ENCODE measurements around the gene SPAG16.

The SPAG16 gene

DNA sequence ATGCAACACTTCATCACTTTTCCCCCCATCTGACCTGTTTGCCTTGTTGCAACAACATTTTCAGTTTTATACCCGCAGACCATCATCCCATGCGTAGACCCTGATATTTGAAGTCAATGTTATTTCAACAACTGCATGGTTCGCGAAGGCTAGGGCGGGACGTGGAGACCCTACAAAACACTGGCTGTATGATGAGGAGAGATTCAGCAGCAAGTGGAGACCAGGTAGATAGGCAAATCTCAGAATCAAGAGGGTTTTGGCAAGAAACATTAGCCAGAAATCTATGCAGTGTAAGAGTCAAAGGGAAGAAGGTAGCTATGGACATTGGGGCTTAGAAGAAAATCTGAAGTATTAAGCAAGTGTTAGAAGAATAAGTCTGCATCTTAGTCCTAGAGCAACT, 42.4 kb upstream of the SPAG16 start:
- TF ChIP-seq MYC (IDR thresholded peaks at IDR 0.05; ENCODE audit: low read depth, low read length) (no peak), POLR2A (IDR thresholded peaks at IDR 0.05; ENCODE audit: extremely low read depth, insufficient read length) (no peak)
- TF ChIP-seq, protein P1, sequence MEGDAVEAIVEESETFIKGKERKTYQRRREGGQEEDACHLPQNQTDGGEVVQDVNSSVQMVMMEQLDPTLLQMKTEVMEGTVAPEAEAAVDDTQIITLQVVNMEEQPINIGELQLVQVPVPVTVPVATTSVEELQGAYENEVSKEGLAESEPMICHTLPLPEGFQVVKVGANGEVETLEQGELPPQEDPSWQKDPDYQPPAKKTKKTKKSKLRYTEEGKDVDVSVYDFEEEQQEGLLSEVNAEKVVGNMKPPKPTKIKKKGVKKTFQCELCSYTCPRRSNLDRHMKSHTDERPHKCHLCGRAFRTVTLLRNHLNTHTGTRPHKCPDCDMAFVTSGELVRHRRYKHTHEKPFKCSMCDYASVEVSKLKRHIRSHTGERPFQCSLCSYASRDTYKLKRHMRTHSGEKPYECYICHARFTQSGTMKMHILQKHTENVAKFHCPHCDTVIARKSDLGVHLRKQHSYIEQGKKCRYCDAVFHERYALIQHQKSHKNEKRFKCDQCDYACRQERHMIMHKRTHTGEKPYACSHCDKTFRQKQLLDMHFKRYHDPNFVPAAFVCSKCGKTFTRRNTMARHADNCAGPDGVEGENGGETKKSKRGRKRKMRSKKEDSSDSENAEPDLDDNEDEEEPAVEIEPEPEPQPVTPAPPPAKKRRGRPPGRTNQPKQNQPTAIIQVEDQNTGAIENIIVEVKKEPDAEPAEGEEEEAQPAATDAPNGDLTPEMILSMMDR (IDR thresholded peaks at IDR 0.05; ENCODE audit: low read depth, low read length), result no peak
- TF ChIP-seq, protein P2, sequence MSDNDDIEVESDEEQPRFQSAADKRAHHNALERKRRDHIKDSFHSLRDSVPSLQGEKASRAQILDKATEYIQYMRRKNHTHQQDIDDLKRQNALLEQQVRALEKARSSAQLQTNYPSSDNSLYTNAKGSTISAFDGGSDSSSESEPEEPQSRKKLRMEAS (IDR thresholded peaks at IDR 0.05; ENCODE audit: low read depth, low read length), result no peak
- DNase-seq (ENCODE audit: low read depth), result no peak
- H3K4me3 ChIP-seq (ENCODE audit: low read depth, low read length), result no peak overlapping the region

DNA sequence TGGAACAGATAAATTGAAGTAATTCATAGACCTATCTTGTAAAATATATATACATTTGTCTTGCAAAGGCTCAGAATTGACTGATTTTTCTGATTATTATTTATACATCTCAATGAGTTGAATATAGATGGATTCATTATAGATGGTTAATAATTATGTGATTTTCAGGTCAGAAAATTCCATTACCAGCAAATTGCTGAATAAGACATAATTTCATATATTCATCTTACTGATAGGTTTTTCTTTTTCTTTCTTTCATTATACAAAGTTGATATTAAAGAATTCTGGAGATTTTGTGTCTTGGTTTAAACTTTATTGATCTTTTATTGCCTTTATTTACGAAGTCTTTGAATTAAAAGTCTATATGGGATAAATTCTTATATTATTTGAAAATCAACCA, 41.6 kb upstream of the SPAG16 start:
- H3K4me3 ChIP-seq (ENCODE audit: low read depth, low read length), result no peak overlapping the region
- TF ChIP-seq MYC (IDR thresholded peaks at IDR 0.05; ENCODE audit: low read depth, low read length), result no peak
- no peak for DNase-seq (ENCODE audit: low read depth)

DNA sequence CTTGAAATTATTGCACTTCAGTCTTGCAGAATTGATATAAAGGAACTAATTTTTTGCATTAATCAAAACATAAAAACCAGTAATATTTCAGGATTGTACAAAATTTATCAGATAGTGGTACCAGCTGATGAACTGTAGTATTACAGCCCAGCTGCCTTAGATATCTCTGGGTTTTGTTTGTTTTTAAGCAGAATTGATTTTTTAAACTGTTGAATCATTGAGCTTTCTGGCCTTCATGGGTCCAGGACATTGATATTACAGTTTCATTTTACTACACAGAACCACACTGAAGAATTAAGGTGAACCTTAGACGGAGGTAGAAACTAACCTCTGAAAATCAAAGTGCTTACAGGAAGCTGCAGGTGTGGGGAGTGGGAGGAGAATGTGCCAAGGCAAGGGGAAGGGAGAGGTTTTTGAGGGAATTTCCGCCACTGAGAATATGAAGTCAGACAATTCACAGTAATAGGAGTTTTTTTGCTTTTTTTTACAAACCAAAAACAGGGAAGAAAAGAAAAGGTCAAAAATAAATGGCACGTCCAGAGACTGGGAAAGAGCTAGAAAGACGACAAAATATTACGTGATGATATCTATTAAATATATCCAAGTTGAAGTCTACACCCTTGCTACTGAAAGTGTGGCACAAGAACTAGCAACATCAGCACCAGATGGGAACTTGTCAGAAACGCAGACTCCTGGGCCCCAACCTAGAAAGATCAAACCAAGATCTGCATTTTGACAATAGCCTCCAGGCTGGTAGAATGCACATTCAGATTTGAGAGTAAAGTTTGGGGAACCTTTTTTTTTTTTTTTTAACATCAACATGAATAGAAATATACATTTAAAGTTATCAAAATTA, 40.8 kb upstream of the SPAG16 start:
- DNase-seq (ENCODE audit: low read depth), result no peak
- no peak overlapping the region for H3K4me3 ChIP-seq (ENCODE audit: low read depth, low read length)
- TF ChIP-seq, protein P1 (IDR thresholded peaks at IDR 0.05; ENCODE audit: low read depth, low read length), result no peak
- no peak for TF ChIP-seq MYC (IDR thresholded peaks at IDR 0.05; ENCODE audit: low read depth, low read length)
- TF ChIP-seq, protein P2 (IDR thresholded peaks at IDR 0.05; ENCODE audit: low read depth, low read length), result no peak
- TF ChIP-seq POLR2A (IDR thresholded peaks at IDR 0.05; ENCODE audit: extremely low read depth, insufficient read length), result no peak

DNA sequence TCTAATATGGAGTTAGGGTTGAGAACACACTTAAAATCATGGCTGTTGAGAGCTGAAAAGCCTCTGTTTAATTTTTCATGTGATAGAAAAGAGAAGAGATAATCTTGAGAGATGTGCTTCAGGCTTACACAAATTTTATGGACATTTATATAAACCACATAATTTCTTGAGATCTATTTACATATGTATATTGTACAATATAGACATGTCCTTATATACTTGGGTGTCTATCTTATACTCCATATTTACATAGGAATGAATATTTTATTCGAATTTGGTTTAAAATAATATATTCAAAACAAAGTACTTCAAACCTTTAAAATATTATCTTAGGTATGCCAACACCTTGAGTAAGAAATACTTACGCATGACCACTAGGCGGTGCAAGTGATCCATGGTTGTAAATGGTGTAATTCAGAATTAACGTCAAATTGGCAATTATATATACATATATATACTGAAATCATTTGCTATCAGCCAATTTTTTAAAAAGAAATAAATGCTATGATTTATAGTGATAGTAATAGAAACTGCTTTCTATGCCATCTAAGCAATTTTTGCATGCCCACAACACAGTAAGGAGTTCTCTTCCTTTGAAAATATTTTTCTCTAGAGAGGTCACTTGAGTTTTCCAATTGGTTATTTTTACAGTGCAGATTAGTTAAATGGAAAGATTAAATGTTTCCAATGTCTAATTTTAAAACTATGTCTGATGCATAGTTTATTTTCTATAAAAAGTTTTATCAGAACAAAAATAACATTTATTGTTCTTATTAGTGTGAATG, 37.6 kb upstream of the SPAG16 start:
- DNase-seq (ENCODE audit: low read depth), result peak; percentile 60

DNA sequence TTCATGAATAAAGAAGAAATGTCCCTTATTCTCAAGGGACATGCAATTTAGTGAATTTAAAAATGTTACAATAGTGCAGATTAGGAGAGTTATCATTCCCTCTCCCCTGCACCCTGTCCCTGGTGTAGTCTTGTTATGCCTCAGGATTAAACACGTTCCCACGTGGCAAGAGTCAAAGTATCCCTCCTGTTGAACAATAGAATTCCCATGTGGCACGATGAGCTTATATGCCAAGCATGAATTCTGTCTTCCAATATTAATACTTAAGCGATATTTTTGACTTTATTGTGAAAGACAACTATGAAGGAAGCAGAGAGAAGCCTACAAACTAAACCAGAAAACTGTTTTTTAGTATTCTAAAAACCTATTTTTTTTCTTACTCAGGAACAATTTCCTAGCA, 36.7 kb upstream of the SPAG16 start:
- no peak for DNase-seq (ENCODE audit: low read depth)
- H3K4me3 ChIP-seq (ENCODE audit: low read depth, low read length), result no peak overlapping the region
- TF ChIP-seq, protein P1 (IDR thresholded peaks at IDR 0.05; ENCODE audit: low read depth, low read length), result no peak
- TF ChIP-seq MYC (IDR thresholded peaks at IDR 0.05; ENCODE audit: low read depth, low read length) (no peak), POLR2A (IDR thresholded peaks at IDR 0.05; ENCODE audit: extremely low read depth, insufficient read length) (no peak)
- TF ChIP-seq, protein P2 (IDR thresholded peaks at IDR 0.05; ENCODE audit: low read depth, low read length), result no peak

More for the DNA sequence above, 37.6 kb upstream of the SPAG16 start:
- no peak overlapping the region for H3K4me3 ChIP-seq (ENCODE audit: low read depth, low read length)
- TF ChIP-seq, protein P1 (IDR thresholded peaks at IDR 0.05; ENCODE audit: low read depth, low read length), result peak; percentile 74
- TF ChIP-seq POLR2A (IDR thresholded peaks at IDR 0.05; ENCODE audit: extremely low read depth, insufficient read length), result no peak

DNA sequence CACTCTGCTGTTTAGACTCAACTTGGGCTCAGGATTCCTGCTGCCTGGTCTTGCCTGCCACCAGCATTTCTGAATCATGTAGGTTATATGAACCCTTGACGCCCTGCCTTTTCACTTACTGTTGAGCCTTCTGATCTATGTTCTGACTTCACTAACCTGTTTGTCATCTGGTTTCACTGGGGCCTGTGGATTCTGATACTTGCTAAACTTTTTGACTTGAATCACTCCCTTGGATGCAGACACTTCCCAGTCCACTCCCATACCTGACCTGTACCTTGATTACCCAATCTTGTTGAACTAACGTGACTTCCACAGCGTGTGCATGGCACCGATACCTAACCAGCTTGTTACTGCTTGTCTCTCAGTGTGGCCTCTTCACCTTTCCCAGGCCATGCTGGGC, 35.6 kb upstream of the SPAG16 start:
- no peak overlapping the region for H3K4me3 ChIP-seq (ENCODE audit: low read depth, low read length)
- no peak for DNase-seq (ENCODE audit: low read depth)
- TF ChIP-seq, protein P2 (IDR thresholded peaks at IDR 0.05; ENCODE audit: low read depth, low read length), result no peak
- TF ChIP-seq POLR2A (IDR thresholded peaks at IDR 0.05; ENCODE audit: extremely low read depth, insufficient read length) (no peak), MYC (IDR thresholded peaks at IDR 0.05; ENCODE audit: low read depth, low read length) (no peak)
- TF ChIP-seq, protein P1 (IDR thresholded peaks at IDR 0.05; ENCODE audit: low read depth, low read length), result no peak

All from NB4 (cell line).